Measurements from ENCODE around the gene VTI1A.

VTI1A gene

DNA sequence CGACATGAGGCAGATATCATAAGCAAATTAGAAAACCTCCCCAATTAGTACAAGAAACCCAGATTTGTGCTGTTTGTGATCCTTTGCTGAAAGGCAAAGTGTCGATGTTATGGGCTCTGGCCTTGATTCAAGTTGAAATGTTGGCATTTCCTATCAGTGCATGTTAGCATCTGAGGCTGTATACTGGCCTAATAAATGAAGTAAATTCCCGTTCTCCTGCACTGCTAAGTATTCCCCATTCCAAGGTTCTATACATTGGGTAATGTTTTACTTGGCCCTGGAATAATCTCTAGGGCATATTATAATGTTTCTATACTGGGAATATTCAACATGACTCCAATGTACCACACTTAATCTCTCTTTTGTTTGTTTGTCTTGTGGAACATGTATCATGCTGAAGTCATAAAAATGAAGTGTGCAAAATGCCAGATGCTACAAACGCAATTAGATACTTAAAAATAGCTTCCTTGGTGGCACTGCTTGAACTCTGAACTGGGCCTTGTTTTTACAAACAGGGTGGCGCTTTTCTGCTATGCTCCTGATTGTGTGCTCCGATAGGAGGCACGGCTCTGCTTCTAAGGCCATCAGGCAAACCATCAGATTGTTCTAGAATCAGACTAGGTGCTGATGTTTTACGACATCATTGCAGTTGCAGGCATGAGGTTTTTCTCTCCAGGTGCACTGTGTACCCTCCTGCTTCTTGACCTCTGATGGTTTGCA, 346.3 kb downstream of the VTI1A start:
- DNase-seq, result no peak

DNA sequence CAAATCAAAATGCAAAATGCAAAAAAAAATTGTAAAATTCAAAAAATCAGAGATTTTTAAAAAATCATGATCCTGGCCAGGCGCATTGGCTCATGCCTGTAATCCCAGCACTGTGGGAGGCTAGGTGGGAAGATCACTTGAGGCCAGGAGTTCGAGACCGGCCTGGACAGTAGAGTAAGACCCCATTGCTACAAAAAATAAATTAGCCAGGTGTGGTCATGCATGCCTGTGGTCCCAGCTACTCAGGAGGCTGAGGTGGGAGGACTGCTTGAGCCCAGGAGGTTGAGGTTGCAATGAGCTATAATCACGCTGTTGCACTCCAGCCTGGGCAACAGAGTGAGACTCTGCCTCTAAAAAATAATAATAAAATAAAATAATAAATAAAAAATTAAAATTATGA, 347.2 kb downstream of the VTI1A start:
- DNase-seq, result no peak

DNA sequence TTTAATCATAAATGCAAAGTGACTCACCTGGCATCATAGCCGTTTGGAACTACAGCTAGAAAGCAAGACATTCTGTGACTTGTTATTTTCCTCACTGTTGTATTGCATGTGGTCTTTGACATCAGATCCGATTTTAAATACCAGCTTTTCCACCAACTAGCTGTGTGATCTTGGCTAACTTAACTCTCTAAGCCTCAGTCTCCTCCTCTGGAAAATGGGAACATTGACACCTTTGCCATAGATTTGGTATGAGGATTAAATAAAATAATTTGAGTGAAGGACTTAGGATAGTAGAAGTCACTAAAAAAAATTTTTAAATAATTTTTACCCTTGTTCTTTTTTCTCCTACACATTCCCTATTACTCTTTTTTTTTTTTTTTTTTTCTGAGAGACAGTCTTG, 348.1 kb downstream of the VTI1A start:
- no peak for DNase-seq

DNA sequence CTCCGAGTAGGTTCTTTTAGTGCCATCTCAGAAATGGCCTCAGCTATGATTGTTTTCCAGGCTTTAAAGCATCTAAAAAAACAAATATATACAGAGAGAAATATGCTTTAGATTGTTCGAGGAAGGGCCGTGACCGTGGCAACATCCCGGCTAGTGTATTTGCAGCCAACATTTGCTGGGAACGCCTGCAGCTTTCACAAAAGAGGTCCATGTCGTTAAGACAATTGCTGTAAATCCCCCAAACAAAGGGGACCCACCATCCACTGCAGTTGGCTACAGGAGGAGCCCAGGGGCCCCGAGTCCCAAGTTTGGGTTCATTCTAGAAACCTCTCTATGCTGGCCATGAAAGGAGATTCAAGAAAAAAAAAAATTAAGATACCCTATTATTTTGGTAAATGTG, 350.2 kb downstream of the VTI1A start:
- DNase-seq, result no peak

DNA sequence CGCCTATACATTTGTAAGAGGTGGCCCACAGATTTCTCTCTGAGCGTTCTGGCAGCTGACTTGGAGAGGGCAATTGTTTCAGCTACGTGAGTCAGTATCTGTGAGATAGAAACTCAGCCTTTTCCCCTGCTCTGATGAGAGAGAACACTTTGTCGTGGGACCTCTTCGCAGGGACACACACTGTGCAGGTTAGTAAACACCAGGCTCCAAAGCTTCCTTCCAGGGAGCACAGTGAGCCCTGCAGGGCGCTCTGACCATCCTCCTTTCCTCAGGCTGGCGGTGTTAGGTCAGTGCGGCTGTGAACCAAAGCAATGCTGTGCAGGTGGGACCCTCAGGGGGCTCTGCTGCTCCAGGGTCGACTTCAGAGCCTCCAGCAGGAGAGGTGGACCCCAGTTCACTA, 350.8 kb downstream of the VTI1A start:
- no peak for DNase-seq

DNA sequence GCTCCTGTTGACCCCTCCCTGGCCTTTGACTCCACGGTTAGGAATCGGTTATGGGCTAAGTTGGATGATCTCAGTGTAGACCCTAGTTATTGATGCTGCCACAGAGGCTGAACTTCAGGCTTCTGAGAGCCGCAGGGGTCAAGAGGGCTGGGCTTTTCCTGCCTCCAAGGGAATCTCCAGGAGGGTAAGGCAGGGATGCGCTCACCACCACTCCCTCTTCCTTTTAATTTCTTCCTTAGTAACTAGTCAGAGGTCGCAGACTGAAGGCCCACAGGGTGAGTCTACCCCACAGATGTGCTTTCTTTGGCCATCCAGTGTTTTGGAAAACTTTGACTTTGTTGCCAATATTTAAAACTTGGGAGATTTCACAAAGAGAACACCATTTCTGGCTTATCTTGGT, 352.0 kb downstream of the VTI1A start:
- no peak for DNase-seq

DNA sequence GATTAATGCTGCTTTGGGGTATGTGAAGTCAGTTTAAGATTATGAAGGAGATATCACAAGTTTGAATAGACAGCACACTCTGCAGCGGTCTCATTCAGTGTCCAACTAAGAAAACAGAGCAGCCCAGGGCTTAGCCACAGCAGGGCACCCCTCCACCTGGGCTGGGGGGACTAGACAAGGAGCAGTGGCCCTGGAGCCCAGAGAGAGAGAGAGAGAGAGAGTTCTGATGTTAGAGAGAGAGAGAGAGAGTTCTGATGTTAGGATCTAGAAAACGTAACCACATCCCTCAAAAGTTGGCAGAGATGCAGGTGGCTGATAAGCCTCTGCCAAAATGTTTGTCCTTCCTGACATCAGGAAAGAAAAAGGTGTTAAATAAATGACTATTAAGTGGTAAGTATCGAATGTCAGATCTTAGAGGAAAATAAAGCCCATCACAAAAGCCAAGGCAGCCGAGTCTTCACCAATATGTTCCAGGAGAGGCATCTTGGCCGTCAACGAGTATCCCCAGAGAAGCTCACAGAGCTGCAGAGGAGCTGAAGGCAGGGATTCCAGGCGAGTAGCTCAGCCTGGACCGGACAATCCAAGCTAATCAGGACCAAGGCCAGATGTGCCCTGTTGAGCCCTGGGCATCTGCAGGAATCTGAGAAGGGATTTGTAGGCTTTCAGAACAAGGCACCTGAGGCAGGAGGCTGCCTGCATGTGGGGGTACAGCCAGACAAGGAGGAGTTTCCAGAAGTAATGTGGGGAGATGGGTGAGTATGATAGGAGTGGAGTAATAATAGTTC, 352.9 kb downstream of the VTI1A start:
- DNase-seq, result no peak

DNA sequence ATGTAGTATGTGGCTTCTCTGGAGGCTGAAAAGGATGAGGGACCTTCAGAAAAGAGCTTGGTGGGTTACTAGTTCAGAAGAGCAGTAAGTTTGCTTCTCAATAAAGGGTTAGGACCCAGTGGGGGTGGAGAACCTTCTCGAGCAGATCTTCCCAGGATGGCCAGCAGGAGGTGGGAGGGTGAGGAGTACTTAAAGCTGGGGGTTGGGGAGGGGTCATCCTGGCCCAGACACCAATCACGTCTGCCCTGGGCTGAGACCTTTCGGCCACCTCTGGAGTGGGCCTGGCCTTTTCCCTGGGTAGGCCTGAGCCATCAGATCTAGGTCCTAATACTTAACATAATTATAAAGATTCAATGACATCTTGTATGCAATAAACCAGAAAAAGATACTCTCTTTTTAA, 354.0 kb downstream of the VTI1A start:
- no peak for DNase-seq

DNA sequence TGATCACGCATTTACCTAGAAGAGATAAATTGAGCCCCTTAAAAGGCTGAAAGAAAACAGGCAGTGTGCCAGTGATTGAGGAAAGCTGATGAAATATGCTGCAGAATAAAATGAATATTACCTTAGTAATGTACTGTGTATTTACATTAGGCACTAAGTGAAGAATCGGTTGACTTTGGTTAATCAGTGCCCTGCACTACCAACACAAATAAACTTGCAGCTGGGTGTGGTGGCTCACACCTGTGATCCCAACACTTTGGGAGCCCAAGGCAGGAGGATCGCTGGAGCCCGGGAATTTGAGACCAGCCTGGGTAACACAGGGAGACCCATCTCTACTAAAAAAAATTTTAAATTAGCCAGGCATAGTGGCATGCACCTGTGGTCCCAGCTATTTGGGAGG, 354.7 kb downstream of the VTI1A start:
- DNase-seq, result no peak

DNA sequence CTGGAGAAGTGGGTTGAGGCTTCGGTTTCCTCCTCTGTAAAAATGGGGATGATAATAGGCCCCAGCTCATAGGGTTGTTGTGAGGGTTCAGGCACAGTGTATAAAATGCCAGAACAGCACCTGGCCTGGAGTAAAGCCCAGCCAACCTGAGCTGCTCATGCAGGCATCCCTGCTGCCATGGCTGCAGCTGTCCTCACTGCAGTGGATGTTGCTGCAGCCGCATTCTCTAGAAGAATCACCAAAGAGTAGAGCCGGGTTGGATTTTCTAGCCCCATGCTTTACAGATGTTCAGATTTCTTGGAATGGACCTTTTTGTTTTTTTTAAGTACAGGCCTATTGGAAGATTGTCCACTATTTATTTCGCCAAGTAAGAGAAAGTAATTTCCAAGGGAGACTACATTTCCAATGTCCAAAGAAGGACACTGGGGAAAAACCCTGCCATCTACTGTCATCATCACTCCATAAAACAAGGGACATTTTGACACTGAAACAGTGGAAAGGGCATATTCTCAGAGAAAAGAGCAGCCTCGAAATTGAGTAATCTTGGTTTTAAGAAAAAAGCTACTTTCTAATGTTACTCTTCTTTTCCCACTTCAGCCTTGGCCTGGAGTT, 355.5 kb downstream of the VTI1A start:
- DNase-seq, result no peak

DNA sequence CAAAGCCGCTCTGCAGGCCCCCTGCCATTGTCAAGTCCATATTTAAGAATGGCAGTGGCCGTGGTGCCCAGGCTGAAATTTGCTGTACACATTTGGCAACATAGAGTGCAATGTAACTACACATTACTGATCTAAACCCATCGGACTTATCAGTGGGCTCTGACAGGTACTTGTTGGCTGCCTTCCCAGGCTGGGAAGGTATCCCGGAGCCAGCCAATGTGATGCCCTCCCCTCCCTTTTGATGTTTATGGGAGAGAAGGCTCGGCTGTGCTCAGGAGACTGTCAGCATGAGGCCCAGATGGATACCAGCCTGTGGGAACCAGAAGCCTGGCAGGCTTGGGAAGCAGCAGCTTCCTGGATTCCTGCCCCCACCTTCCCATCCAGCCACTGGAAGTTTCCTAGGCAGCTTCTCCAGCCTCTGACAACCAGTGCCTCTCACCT, 357.0 kb downstream of the VTI1A start:
- DNase-seq, result no peak

DNA sequence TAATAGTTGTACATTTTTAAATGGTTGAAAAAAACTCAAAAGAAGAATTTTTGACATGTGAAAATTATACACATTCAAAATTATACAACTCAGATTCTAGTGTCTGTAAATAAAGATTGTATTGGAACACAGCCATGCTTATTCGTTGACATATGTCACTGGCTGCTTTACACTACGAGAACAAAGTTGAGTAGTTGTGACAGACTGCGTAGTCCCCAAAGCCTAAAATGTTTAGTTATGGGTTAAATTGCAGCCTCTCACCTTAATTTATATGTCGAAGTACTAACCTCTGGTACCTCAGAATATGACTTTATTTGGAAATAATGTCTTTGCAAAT, 358.2 kb downstream of the VTI1A start:
- DNase-seq, result no peak

DNA sequence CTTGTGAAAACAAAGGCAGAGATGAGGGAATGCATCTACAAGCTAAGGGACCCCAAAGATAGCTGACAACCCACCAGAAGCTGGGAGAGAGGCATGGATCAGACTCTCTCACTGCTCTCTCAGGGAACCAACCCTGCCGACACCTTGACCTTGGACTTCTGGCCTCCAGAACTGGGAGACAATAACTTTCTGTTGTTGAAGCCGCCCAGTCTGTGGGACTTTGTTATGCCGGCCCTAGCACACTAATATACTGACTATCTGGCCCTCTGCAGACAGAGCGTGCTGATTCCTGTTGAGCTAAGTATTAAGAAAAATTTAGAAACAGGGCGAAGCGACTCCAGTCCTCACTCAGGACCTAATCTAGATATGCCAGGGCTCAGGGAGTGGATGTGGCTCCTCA, 358.7 kb downstream of the VTI1A start:
- DNase-seq, result no peak

DNA sequence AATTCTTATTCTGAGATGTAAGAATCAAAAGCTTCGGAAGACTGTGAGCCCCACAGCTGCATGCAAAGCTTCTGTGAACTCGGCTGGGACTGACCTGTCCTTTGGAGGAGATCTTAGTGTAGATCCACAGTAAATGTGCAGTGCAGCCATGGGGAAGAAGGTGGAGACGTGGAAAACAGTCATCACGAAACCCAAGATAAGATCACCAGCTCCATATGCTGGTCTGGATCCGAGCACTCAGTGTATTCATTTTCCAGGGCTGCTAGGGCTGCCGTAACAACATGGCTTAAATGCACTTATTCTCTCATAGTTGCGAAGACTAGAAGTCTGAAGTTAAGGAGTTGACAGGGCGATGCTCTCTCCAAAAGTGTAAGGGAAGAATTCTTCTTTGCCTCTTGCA, 360.0 kb downstream of the VTI1A start:
- DNase-seq, result no peak

DNA sequence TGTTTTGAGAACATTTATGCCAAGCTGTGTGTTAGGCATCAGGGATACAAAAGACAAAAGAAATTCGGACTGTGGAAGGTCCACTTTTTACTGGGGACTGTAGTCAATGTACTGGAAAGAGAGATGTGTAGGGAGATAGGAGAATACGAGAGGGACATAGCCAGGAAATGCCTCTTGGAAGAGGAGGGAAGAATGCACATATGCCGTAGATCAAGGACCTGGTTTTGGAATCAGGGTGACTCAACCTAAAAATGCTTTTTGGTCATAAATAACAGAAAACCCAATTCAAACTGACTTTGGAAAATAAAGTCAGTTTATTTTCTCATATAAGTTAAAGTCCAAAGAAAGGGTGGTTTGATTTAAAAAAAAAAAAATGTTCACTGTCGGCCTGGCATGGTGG, 362.7 kb downstream of the VTI1A start:
- no peak for DNase-seq

DNA sequence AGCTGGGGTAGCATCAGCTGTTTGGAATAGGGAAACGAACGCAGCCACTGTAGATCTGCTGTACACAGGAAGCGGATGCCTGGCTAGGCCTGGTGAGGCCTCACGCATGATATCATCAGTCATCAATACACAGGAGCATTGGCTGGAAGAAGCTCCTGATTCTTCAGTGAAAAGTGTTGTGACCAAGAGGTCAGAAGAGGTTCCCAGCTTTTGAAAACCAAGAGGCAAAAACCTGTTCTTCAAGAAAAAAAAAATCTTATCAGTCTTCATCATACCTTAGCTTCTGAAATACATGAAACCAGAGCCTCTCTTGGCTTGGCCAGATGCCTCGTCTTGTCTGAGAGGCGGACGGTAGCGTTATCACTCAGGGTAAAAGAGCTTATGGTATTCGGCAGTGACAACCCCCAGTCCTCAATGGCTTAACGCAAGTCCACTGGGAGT, 363.7 kb downstream of the VTI1A start:
- DNase-seq, result no peak

DNA sequence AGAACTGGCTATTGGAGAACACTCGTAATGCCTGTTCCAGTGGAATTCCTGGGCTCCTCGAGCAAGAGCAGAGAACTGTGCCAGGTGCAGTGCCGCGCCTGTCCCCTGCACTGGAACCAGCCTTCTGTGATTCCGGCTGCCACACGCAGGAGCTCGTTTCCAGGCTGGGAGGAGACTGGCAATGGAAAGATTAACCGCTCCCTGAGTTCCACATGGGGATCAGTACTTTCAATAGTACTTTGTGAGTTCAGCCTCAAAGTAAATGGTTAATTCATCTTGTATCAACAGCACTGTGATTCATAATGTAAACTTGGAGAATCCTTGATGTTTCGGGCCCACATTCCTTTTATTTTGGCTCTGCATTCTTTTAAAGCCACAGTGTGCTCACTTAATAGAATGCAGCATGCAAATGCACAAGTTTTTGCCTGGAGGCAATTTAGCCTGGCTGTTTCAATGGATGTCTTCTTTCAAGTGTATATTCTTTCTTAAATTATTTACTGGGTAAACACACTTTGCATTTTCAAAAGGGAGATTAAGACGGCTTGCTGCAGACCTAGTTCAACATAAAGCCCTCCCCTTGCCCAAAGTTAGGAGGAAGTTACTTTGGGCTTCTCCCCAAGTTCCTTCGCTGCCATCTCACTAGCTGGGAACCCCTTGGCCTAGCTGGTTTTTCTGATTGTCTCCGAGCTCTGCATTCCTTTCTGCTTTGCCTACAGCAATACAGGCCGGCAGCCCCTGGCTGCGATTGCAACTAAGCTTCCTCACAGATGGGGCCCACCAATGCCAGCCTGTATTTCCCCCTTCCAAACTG, 364.9 kb downstream of the VTI1A start:
- no peak for DNase-seq

DNA sequence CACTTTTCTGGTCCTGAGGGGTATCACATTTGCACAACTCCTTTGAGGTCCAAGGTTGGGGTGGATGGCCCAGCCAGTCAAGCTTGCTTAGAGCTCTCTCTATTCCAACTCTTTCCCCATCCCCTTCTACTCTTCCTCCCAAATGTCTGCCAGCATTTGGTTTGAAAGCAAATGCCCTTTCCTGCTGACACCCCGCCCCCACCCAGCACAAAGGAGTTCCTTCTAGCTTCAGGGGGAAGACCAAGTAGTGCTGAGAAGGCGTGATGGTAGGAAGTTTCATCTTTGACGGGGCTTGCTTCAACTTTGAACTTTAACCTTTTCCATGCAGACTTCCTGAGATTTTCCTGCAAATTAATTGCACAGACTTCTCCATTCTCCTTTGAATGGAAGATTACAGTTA, 365.6 kb downstream of the VTI1A start:
- no peak for DNase-seq

DNA sequence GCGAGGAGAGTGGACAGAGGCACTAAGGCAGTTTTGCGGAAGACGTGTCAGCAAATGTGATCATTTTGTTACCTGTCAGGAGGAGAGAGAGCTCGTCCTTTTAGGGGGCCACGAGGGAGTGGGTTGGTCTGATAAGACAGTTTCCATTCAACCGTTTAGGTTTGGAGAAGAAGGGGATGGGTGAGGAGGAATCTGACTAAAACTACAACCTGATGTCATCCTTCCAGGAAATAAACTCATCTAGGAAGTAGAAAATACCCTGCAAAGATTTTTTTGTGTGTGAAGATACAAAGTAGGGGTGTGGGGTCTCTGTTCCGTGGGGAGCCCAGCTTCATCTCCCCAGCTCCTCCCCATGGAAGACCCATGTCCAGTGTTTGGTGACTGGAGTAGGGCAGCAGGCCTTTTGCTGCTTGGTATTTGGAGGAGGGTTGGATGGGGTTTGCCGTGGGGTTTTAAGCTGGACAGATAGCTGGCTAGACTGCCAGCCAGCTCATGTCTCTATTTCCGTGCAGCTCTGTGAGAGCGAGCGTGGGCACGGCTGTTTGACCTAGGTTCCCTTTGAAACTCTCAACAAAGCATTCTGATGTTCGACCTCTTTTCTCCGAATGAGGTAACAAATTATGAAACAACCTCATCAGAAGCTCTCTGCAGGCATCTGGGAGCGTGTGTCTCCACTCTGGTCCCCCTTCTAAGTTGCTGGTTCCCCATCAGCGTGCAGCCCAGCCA, 367.0 kb downstream of the VTI1A start:
- DNase-seq, result no peak

DNA sequence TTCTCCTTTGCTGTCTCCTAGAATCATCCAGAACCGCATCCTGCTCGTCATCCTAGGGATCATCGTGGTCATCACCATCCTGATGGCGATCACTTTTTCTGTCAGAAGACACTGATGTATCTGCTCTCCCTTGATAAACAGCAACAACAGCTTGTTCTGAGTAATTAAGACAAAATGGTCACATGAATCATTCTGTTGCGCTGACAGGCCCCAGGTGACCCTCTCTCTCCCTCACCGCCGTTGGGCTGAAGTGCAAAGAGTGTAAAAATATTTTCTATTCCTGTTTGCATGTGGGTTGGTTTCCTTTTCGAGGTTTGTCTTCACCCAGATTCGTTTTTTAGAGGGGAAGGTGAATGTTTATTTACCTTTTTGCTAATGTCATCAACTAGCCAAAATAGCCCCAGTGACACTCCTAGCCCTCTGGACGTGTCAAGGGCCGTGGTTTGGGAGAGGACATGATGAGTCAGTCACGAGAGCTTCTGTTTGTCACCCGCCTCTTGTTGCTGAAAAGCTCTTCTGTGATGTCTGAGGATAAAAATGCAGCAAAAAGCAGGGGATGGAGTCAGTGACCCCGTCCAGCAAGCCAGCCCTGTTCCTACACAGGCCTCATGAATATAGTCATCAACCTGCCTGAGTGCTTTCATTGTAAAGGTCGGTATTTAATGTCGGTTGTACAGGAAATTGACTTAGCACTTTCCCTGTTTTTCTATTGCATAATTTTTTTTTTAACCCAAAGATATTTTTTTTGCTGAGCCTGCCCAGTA, 368.4 kb downstream of the VTI1A start:
- DNase-seq, result no peak

DNA sequence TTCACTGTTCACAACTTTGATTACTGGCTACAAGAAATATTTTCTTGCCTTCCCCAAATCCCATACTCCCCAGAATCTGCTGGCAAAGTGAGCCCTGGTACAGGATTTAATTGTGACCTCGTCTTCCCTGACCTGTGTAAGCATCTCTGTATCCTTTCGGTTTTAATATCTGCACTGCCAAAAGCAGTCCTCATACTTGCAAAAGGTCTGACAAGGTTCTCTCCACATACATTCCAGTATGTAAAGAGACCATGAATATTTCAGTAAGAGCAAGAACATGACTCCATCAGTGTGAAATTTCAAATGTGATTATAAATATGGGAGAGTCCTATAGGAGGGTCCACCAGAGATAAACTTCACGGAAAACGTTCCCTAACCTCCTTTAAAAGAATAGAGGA, 369.0 kb downstream of the VTI1A start:
- DNase-seq, result no peak

DNA sequence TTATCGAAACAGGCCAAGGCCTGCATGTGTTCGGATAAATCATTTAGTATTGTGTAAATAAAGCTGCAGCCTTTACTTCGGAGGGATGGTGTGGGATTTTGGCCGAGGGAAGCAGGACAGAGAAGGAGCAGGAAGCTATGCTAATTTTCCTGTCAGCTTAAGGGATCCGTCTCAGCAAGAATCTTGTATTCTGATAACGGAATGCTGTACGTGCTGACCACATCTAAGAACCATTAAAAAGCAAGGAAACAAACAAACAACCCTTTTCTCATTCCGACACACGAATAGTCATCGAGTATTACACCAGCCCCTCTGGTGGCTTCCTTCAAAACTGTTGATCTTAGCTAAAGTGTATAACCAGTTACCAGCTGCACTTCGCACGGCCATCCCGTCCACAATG, 369.9 kb downstream of the VTI1A start:
- no peak for DNase-seq
